Calu3 (cell line): Measurements from ENCODE around the gene PHF23. TPM values are rescaled to one million over a fixed set of nuclear protein-coding genes. Genes with fewer than 3 reads are reported as not detected.
A peak's percentile ranks its signal among the peaks of the same experiment; 100 is the strongest.

Experiments
- BruUV-seq: library from RNA; stranded (reverse); fragments of 400-500 nt; replicated peaks from 2 replicates; lab custom pipeline; 2021; lab: Mats Ljungman, UMichigan
- CTCF ChIA-PET: fragments of 300-600 bp; sonication (Branson Sonifier 250); formaldehyde crosslinking; loops from one replicate; lab custom pipeline; 2022; ENCODE audit warnings: antibody characterized with exemption; lab: Charles Lee
- DNase-seq: peaks from one replicate; pipeline ENCODE4 v3.0.0; 2022
- H3K27ac Mint-ChIP-seq: one replicate; pipeline ENCODE4 v1.8.0; 2022; ENCODE audit warnings: mixed read lengths; ENCODE audit not compliant: unreplicated experiment
- H3K27me3 Mint-ChIP-seq: one replicate; pipeline ENCODE4 v1.8.0; 2022; ENCODE audit warnings: mixed read lengths; ENCODE audit not compliant: unreplicated experiment
- H3K36me3 Mint-ChIP-seq: one replicate; pipeline ENCODE4 v1.8.0; 2022; ENCODE audit warnings: mild to moderate bottlenecking, moderate library complexity, mixed read lengths; ENCODE audit not compliant: insufficient read depth, unreplicated experiment
- H3K4me1 Mint-ChIP-seq: one replicate; pipeline ENCODE4 v1.8.0; 2022; ENCODE audit warnings: mild to moderate bottlenecking, low read depth, mixed read lengths; ENCODE audit not compliant: unreplicated experiment
- H3K4me3 Mint-ChIP-seq: one replicate; pipeline ENCODE4 v1.8.0; 2022; ENCODE audit warnings: mild to moderate bottlenecking, low read depth, moderate library complexity, mixed read lengths; ENCODE audit not compliant: unreplicated experiment
- H3K9me3 Mint-ChIP-seq: one replicate; pipeline ENCODE4 v1.8.0; 2022; ENCODE audit warnings: low read depth, mixed read lengths; ENCODE audit not compliant: unreplicated experiment
- CTCF ChIP-seq: fragments of 200-600 bp; IDR thresholded peaks from one replicate; pipeline ENCODE4 v1.8.0; 2022; ENCODE audit warnings: antibody characterized with exemption; ENCODE audit not compliant: unreplicated experiment
- intact Hi-C: fragments of 100-400 bp; cut with micrococcal nuclease; formaldehyde crosslinking; loops from one replicate; pipeline ENCODE4 v1.10.0; 2022; ENCODE audit not compliant: unreplicated experiment
- total RNA-seq: library from RNA; stranded (reverse); gene quantifications from 2 replicates; pipeline ENCODE4 v1.2.3, GENCODE V29; 2022

The PHF23 gene
- total RNA-seq, 1 experiment from 2014 or later, result 30.2 TPM

GRCh38 chr17:7207120-7208001, 31.9 kb downstream of the PHF23 start:
- intact Hi-C loops, result no loop called here
- CTCF ChIA-PET, result no interaction called here
- BruUV-seq, result no TSS peak

GRCh38 chr17:7205561-7205960, 33.7 kb downstream of the PHF23 start:
- Mint-ChIP-seq H3K9me3 (no peaks in the 10 kb centered on the region), H3K4me1 (peaks cover 8% of the 10 kb centered on the region), H3K36me3 (no peaks in the 10 kb centered on the region), H3K27me3 (peaks cover 73% of the 10 kb centered on the region), H3K27ac (peak overlapping the region; percentile 53), H3K4me3 (peak overlapping the region; percentile 58)
- no TSS peak for BruUV-seq
- DNase-seq, result no peak
- no peak for TF ChIP-seq CTCF
- CTCF ChIA-PET, result no interaction called here
- intact Hi-C loops, result no loop called here

More at GRCh38 chr17:7207120-7208001, 31.9 kb downstream of the PHF23 start:
- Mint-ChIP-seq H3K27ac (no peak overlapping the region), H3K4me3 (no peak overlapping the region), H3K36me3 (no peaks in the 10 kb centered on the region), H3K9me3 (no peaks in the 10 kb centered on the region), H3K4me1 (peaks cover 8% of the 10 kb centered on the region), H3K27me3 (peaks cover 91% of the 10 kb centered on the region)
- DNase-seq, result no peak
- TF ChIP-seq CTCF, result no peak

GRCh38 chr17:7204828-7205461, 34.3 kb downstream of the PHF23 start:
- no peaks in the 10 kb centered on the region for H3K36me3 Mint-ChIP-seq
- CTCF ChIA-PET, result no interaction called here
- intact Hi-C loops, result no loop called here
- H3K27me3 Mint-ChIP-seq, result peaks cover 66% of the 10 kb centered on the region
- H3K4me3 Mint-ChIP-seq, result peak overlapping the region; percentile 58
- peak; percentile 72 for DNase-seq
- no peaks in the 10 kb centered on the region for H3K9me3 Mint-ChIP-seq
- peaks cover 8% of the 10 kb centered on the region for H3K4me1 Mint-ChIP-seq
- peak overlapping the region; percentile 53 for H3K27ac Mint-ChIP-seq
- BruUV-seq, result no TSS peak
- no peak for TF ChIP-seq CTCF

GRCh38 chr17:7204336-7204735, 34.9 kb downstream of the PHF23 start:
- BruUV-seq, result no TSS peak
- DNase-seq, result no peak
- intact Hi-C loops, result no loop called here
- peaks cover 60% of the 10 kb centered on the region for H3K27me3 Mint-ChIP-seq
- H3K4me1 Mint-ChIP-seq, result peaks cover 8% of the 10 kb centered on the region
- H3K27ac Mint-ChIP-seq, result no peak overlapping the region
- no peaks in the 10 kb centered on the region for H3K9me3 Mint-ChIP-seq
- H3K36me3 Mint-ChIP-seq, result no peaks in the 10 kb centered on the region
- TF ChIP-seq CTCF, result no peak
- H3K4me3 Mint-ChIP-seq, result peak overlapping the region; percentile 58
- CTCF ChIA-PET, result no interaction called here
